Astrocyte (in vitro differentiated cells and primary cell): Measurements from ENCODE around the gene OSBPL5.

Experiments
- EZH2 ChIP-seq: IDR thresholded peaks from 2 replicates; pipeline ENCODE4 v1.6.1; 2012; ENCODE audit warnings: mild to moderate bottlenecking, low read length, inconsistent platforms; ENCODE audit not compliant: insufficient read depth
- TF ChIP-seq, protein P1 (sequence below): IDR thresholded peaks from 2 replicates; pipeline ENCODE4 v1.5.1; 2011; ENCODE audit warnings: low read depth, mild to moderate bottlenecking, inconsistent platforms, low read length, moderate library complexity; ENCODE audit not compliant: insufficient read depth

DNA sequence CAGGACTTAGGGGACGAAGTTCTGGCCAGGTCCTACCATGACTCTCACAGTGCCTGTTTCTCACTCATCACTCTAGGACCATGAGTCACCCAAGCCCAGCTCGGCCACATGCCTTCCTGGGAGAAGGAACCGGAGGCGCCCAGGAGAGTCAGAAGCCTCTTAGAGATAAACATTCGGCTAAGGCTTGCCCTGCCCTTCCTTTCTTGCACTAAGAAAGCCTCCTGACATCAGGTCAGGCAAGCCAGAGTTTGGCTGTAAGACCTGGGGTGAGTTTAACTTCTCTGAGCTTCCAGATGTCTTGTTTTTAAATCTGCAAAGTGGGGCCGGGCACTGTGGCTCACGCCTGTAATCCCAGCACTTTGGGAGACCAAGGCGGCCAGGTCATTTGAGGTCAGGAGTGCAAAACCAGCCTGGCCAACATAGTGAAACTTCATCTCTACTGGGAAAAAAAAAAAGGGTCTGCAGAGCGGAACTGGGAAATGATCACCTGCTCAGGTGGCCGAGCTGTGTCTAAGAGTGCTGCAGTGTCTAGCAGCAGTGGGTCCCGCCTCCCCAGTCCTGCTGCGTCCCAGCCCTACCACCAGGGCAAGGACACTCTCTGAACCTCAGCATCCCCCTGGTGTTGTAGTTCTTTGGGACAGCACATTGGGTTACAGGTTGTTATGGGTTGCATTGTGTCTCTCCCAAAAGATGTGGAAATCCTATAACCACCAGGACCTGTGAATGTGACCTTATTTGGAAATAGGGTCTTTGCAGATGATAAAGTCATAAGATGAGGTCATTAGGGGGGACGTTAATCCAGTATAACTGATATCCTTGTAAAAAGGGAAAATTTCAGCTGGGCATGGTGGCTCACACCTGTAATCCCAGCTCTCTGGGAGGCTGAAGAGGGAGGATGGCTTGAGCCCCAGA is 106.1 kb downstream of the OSBPL5 start:
- TF ChIP-seq, protein P1, sequence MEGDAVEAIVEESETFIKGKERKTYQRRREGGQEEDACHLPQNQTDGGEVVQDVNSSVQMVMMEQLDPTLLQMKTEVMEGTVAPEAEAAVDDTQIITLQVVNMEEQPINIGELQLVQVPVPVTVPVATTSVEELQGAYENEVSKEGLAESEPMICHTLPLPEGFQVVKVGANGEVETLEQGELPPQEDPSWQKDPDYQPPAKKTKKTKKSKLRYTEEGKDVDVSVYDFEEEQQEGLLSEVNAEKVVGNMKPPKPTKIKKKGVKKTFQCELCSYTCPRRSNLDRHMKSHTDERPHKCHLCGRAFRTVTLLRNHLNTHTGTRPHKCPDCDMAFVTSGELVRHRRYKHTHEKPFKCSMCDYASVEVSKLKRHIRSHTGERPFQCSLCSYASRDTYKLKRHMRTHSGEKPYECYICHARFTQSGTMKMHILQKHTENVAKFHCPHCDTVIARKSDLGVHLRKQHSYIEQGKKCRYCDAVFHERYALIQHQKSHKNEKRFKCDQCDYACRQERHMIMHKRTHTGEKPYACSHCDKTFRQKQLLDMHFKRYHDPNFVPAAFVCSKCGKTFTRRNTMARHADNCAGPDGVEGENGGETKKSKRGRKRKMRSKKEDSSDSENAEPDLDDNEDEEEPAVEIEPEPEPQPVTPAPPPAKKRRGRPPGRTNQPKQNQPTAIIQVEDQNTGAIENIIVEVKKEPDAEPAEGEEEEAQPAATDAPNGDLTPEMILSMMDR = no peak
- TF ChIP-seq EZH2 = no peak
